Measurements from ENCODE around the gene RBM44.

DNA sequence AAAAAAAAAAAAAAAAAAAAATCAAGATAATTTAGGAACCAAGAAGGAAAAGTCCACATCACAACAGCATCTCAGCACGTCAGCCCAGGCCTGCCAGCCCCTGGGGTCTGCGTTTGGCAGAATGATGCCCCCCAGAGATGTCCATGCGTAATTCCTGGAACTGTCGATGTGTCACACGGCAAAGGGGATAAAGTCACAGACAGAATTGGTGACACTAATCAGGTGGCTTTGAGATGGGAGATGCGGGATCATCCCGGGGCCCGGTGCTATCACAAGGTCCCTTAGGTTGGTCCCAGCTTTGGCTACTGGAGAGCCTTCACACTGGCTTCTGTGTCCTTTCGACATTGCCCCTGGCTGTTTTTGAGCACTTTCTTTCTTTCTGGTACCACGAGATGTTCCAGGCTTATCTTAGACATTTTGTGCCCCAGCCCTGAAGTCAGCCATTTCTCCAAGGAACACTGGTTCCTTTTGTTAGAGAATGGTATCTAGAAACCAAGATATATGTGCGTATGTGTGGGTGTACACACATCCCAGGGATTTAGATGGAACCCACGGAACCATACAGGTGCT lies 81.5 kb downstream of the RBM44 start:
- TF ChIP-seq POLR2AphosphoS5 (IDR thresholded peaks at IDR 0.05), result no peak
- TF ChIP-seq, protein P1, sequence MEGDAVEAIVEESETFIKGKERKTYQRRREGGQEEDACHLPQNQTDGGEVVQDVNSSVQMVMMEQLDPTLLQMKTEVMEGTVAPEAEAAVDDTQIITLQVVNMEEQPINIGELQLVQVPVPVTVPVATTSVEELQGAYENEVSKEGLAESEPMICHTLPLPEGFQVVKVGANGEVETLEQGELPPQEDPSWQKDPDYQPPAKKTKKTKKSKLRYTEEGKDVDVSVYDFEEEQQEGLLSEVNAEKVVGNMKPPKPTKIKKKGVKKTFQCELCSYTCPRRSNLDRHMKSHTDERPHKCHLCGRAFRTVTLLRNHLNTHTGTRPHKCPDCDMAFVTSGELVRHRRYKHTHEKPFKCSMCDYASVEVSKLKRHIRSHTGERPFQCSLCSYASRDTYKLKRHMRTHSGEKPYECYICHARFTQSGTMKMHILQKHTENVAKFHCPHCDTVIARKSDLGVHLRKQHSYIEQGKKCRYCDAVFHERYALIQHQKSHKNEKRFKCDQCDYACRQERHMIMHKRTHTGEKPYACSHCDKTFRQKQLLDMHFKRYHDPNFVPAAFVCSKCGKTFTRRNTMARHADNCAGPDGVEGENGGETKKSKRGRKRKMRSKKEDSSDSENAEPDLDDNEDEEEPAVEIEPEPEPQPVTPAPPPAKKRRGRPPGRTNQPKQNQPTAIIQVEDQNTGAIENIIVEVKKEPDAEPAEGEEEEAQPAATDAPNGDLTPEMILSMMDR (IDR thresholded peaks at IDR 0.05), result no peak
